Naive B cell (primary cell): ENCODE measurements around the gene ZNF248. TPM values are rescaled to one million over a fixed set of nuclear protein-coding genes. Genes with fewer than 3 reads are reported as not detected.
"Not testable (repeated sequence)": the region's sequence is repeated elsewhere in the genome, so short reads cannot be mapped to it uniquely, and the experiment has no call there.

ENCODE experiments used
- ATAC-seq, 2 donors: fragments of 150-1000 bp; cut with Tn5 transposase; 2 replicates each; pipeline ENCODE4 v1.10.0; 2021; ENCODE audit warnings: low read depth in 2 of 2, mild to moderate bottlenecking in 2 of 2, moderate library complexity in 2 of 2
- DNase-seq: peaks from one replicate; pipeline ENCODE4 v3.0.0; 2022
- H3K27ac Mint-ChIP-seq, 6 donors: one replicate each; pipeline ENCODE4 v1.8.0; 2020 to 2022; ENCODE audit warnings: mild to moderate bottlenecking in 6 of 6, mixed read lengths in 6 of 6, moderate library complexity in 5 of 6, inconsistent platforms in 2 of 6
- H3K27me3 Mint-ChIP-seq, 3 donors: one replicate each; pipeline ENCODE4 v1.8.0; 2021 to 2022; ENCODE audit warnings: mixed read lengths in 3 of 3, mild to moderate bottlenecking in 1 of 3
- H3K36me3 Mint-ChIP-seq, 2 donors: one replicate each; pipeline ENCODE4 v1.8.0; 2020 to 2022; ENCODE audit warnings: mixed read lengths in 2 of 2, inconsistent platforms in 1 of 2, mild to moderate bottlenecking in 1 of 2
- H3K4me1 Mint-ChIP-seq, 3 donors: one replicate each; pipeline ENCODE4 v1.8.0; 2020 to 2022; ENCODE audit warnings: mixed read lengths in 3 of 3, inconsistent platforms in 1 of 3, mild to moderate bottlenecking in 1 of 3, moderate library complexity in 1 of 3
- H3K4me3 Mint-ChIP-seq, 8 donors: one replicate each; pipeline ENCODE4 v1.8.0; 2020 to 2022; ENCODE audit warnings: mild to moderate bottlenecking in 8 of 8, mixed read lengths in 8 of 8, moderate library complexity in 8 of 8, inconsistent platforms in 2 of 8
- H3K9me3 Mint-ChIP-seq, 7 donors: one replicate each; pipeline ENCODE4 v1.8.0; 2020 to 2022; ENCODE audit warnings: mixed read lengths in 7 of 7, mild to moderate bottlenecking in 5 of 7, inconsistent platforms in 2 of 7, moderate library complexity in 1 of 7
- polyA plus RNA-seq, 6 donors: library from polyadenylated mRNA; unstranded; fragments of 300-500 nt; fragmentation: Illumina TruSeq; gene quantifications; one replicate each; pipeline ENCODE4 v1.2.3, GENCODE V29; 2021; ENCODE audit warnings: low read depth in 6 of 6

Gene ZNF248
- polyA plus RNA-seq, 6 donors from 2014 or later: 3.5 to 16.0 (median 7.1) TPM

DNA sequence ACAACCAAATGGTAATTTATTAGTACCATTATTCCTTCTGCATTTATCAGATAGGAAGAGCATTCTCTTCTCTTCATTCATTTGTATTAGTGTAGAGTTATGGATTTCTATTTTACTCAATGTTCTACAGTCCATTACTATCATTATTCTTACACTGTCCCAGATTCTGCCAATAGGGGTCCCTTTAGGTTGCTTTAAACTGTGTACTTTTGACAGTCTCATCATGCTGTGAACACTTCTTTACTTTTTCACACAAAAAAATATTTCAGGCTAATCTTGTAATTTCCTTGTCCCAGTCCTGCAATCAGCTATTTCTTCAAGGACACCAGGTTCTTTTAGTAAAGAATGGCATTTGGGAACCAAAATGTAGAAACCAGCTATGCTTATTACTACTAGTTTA is 99.3 kb downstream of the ZNF248 start:
- Mint-ChIP-seq H3K9me3 (peaks cover 6 to 35% (median 12%) of the 10 kb centered on the region in 7 donors), H3K27me3 (no peaks in the 10 kb centered on the region), H3K36me3 (peaks cover 9 to 19% of the 10 kb centered on the region in 2 donors), H3K27ac (no peak overlapping the region), H3K4me3 (no peak overlapping the region), H3K4me1 (no peaks in the 10 kb centered on the region)
- DNase-seq (no peak), ATAC-seq (no peak)

DNA sequence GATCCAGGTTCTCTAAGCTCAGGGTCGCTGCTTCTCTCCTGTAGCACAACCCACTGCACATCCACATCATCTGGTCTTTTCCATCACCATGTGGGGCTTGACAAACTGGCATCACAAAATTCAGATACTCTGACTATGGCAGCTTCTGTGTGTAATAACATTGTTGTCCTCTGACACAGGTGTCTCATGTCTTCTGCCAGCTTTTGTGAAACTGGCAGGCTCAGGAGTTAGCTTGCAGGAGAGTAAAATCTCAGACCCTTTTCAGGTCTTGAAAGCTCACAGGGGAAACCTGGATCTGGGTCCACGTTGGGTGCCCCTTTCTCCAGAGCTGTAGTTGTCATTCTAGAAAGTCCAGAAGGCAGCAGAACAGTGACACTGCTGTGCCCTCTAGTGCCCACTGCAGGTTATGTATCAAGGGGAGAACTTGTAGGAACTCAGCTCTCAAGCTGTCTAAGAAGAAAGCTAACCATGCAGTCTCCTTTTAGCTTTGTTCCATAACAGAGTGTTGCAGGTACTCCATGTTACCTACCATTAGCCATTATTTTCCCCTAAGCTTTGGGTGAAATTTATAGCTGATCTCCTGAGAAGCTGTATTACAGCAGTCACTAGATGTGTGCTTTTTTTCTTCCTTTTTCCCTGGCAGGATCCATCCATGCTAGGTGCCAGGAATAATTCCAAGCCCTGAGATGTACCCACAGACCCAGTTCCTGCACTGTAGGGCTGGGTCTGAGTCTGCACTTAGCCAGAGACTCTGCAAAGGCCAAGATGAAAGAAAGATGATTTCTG is 102.7 kb downstream of the ZNF248 start:
- no peak for DNase-seq
- no peak overlapping the region for H3K4me3 Mint-ChIP-seq
- peaks cover 4 to 7% of the 10 kb centered on the region in 2 donors for H3K36me3 Mint-ChIP-seq
- no peaks in the 10 kb centered on the region for H3K4me1 Mint-ChIP-seq
- no peaks in the 10 kb centered on the region for H3K27me3 Mint-ChIP-seq
- peaks cover 1 to 12% (median 7%) of the 10 kb centered on the region in 7 donors for H3K9me3 Mint-ChIP-seq
- no peak overlapping the region for H3K27ac Mint-ChIP-seq
- no peak for ATAC-seq

GRCh38 chr10:37752334-37752875 is 105.0 kb downstream of the ZNF248 start:
- Mint-ChIP-seq H3K27me3 (no peaks in the 10 kb centered on the region), H3K4me1 (no peaks in the 10 kb centered on the region), H3K27ac (no peak overlapping the region), H3K4me3 (no peak overlapping the region), H3K36me3 (peaks cover 0 to 4% of the 10 kb centered on the region in 2 donors), H3K9me3 (peaks cover 3 to 15% (median 5%) of the 10 kb centered on the region in 7 donors)
- DNase-seq (no peak), ATAC-seq (no peak)

DNA sequence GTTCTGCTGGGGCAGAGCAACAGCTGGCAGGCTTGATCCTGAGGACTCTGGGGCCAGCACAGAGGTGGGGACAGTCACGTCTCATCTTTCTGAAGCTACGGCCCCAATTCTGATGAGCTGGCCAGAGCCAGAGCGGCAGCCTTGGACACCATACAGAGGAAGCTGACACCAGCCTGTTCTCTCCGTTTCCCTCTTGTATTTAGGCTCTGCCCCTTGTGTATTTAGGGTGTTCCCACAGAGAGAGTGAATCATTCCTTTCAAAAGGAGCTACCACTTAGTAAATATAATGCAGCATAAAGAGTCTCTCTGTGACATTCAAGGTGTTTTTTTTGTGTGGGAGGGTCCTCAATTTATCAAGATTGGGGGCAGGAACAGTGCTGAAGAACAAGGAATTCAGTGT is 109.2 kb downstream of the ZNF248 start:
- no peak for DNase-seq
- ATAC-seq: no peak
- Mint-ChIP-seq H3K36me3 (no peaks in the 10 kb centered on the region), H3K27me3 (no peaks in the 10 kb centered on the region), H3K4me3 (no peak overlapping the region), H3K27ac (no peak overlapping the region), H3K4me1 (no peaks in the 10 kb centered on the region), H3K9me3 (peaks cover 3 to 11% (median 5%) of the 10 kb centered on the region in 7 donors)

DNA sequence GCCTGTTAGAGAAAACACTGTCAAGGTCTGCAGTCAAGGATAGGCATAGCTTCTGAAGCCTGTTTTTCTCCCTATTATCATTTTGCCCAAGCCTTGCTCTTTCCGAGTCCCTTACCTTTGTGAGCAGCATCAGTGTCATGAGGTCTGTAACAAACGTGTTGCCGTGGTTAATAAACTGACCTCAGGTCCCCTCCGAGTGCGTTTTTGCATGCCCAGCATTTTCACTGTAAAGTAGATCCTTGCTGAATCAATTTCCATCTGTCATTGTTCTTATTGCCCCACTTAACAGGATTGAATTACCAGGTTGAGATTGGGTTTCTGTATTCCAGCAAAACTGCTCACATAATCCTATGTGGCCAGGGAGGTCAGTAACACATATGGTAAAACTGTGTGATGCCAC is 110.3 kb downstream of the ZNF248 start:
- no peaks in the 10 kb centered on the region for H3K36me3 Mint-ChIP-seq
- DNase-seq (no peak), ATAC-seq (no peak)
- no peaks in the 10 kb centered on the region for H3K4me1 Mint-ChIP-seq
- H3K4me3 Mint-ChIP-seq: no peak overlapping the region
- H3K9me3 Mint-ChIP-seq: peaks cover 3 to 10% (median 6%) of the 10 kb centered on the region in 7 donors
- H3K27me3 Mint-ChIP-seq: no peaks in the 10 kb centered on the region
- H3K27ac Mint-ChIP-seq: no peak overlapping the region

DNA sequence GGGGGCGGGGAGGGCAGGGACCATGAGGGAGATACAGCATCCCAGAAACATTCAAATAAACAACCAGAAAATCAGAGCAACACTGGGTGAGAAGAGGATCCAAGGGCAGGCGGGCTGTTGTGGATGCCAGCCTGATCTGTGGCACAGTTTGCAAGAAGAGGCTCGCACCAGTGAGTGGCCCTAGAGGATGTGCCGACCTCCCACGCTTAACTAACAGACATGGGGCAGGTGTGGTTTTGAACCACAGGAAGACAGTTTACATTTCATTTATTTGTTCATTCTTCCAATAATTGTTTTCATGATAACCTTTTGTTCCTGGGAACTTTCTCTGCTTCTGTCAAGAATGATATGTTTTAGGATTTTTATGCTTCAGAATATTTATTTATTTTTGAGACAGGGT is 115.6 kb downstream of the ZNF248 start:
- Mint-ChIP-seq H3K4me1 (no peaks in the 10 kb centered on the region), H3K27me3 (no peaks in the 10 kb centered on the region), H3K4me3 (no peak overlapping the region), H3K27ac (no peak overlapping the region), H3K36me3 (no peaks in the 10 kb centered on the region), H3K9me3 (peaks cover 0 to 13% (median 6%) of the 10 kb centered on the region in 7 donors)
- no peak for DNase-seq
- no peak for ATAC-seq

GRCh38 chr10:37739181-37739580 is 118.2 kb downstream of the ZNF248 start:
- Mint-ChIP-seq H3K36me3 (no peaks in the 10 kb centered on the region), H3K27ac (no peak overlapping the region), H3K27me3 (no peaks in the 10 kb centered on the region), H3K9me3 (peaks cover 0 to 15% (median 7%) of the 10 kb centered on the region in 7 donors), H3K4me3 (no peak overlapping the region), H3K4me1 (no peaks in the 10 kb centered on the region)
- ATAC-seq (no peak), DNase-seq (no peak)

DNA sequence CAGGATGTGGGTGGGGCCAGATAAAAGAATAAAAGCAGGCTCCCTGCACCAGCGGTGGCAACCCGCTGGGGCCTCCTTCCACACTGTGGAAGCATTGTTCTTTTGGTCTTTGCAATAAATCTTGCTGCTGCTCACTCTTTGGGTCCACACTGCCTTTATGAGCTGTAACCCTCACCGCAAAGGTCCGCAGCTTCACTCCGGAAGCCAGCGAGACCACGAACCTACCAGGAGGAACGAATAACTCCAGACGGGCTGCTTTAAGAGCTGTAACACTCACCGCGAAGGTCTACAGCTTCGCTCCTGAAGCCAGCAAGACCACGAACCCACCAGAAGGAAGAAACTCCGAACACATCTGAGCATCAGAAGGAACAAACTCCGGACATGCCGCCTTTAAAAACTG is 119.2 kb downstream of the ZNF248 start:
- DNase-seq, H3K27ac Mint-ChIP-seq, H3K4me1 Mint-ChIP-seq, H3K27me3 Mint-ChIP-seq, H3K4me3 Mint-ChIP-seq, ATAC-seq, H3K36me3 Mint-ChIP-seq: not testable (repeated sequence)
- H3K9me3 Mint-ChIP-seq: peaks cover 0 to 15% (median 7%) of the 10 kb centered on the region in 7 donors

DNA sequence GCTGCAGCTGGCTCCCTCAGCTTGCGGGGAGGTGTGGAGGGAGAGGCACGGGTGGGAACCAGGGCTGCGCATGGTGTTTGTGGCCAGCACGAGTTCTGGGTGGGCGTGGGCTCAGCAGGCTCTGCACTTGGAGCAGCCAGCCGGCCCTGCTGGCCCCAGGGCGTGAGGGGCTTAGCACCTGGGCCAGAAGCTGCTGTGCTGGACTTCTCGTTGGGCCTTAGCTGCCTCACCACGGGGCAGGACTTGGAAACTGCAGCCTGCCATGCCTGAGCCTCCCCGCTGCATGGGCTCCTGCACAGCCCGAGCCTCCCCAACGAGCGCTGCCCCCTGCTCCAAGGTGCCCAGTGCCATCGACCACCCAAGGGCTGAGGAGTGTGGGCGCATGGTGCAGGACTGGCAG is 120.1 kb downstream of the ZNF248 start:
- Mint-ChIP-seq H3K27me3 (no peaks in the 10 kb centered on the region), H3K4me1 (no peaks in the 10 kb centered on the region), H3K36me3 (no peaks in the 10 kb centered on the region), H3K4me3 (no peak overlapping the region), H3K27ac (no peak overlapping the region), H3K9me3 (peaks cover 0 to 15% (median 7%) of the 10 kb centered on the region in 7 donors)
- no peak for DNase-seq
- ATAC-seq: no peak

GRCh38 chr10:37736120-37736519 is 121.3 kb downstream of the ZNF248 start:
- ATAC-seq (no peak), DNase-seq (no peak)
- Mint-ChIP-seq H3K4me3 (no peak overlapping the region), H3K36me3 (no peaks in the 10 kb centered on the region), H3K9me3 (peaks cover 0 to 15% (median 6%) of the 10 kb centered on the region in 7 donors), H3K27ac (no peak overlapping the region), H3K27me3 (no peaks in the 10 kb centered on the region), H3K4me1 (no peaks in the 10 kb centered on the region)

- Mint-ChIP-seq H3K36me3 (no peaks in the 10 kb centered on the region), H3K4me1 (no peaks in the 10 kb centered on the region), H3K27me3 (no peaks in the 10 kb centered on the region), H3K9me3 (peaks cover 0 to 15% (median 6%) of the 10 kb centered on the region in 7 donors), H3K4me3 (no peak overlapping the region), H3K27ac (no peak overlapping the region)
- ATAC-seq: no peak
- DNase-seq: no peak
These were observed 122.4 kb downstream of the ZNF248 start for GRCh38 chr10:37734971-37735370.

Other genes starting within 250 kb of the ZNF248 start
- 1 to 10 TPM; 4.7 to 9.3 (median 4.7) TPM for gene ZNF25, start 119.0 kb upstream of the ZNF248 start, polyA plus RNA-seq
- gene ZNF33A, start 153.1 kb upstream of the ZNF248 start, polyA plus RNA-seq: 10 to 100 TPM; 17.4 to 31.1 (median 24.9) TPM
- 1 to 10 TPM; 2.3 to 5.0 (median 4.0) TPM for gene ZNF37A, start 236.7 kb upstream of the ZNF248 start, polyA plus RNA-seq